ENCODE results near the gene AHCYL1.
A peak's percentile ranks its signal among the peaks of the same experiment; 100 is the strongest.

The AHCYL1 gene

DNA sequence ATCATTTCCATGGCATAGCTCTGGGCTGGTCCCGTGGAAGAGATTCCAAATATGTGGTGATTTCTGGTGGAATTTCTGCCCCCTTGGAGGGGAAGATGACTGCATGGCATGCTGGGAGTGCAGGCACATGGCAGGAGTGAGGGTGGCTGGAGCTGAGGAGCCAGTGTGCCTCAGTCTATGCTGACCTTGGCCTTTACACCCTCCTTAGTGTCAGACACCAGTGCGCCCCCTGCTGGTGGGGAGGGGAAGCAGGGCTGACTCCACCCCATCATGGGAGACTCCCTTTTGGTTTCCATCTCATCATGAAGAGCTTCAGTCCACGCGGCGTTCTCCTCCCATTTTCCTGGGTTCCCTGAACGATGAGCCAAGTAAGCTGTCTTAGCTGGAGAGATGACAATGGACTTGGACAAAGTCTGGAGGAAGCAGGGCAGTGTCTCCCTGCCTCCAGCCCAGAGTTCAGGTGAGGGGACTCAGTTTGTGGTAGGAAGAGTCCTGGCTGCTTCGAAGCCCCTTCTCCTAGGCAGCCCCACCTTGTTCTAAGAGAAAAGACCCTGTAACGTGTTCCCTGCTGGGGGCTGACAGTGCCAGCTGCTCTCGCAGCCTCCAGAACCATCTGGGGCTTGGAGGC lies 75.6 kb downstream of the AHCYL1 start:
- no peak overlapping the region for H3K18ac ChIP-seq (ENCODE audit: low read length)
- H2BK15ac ChIP-seq (replicated peaks; ENCODE audit: low read depth), result no peak overlapping the region
- no peak overlapping the region for H4K5ac ChIP-seq (ENCODE audit: low read length)
- peaks cover 14% of the 10 kb centered on the region for H3K36me3 ChIP-seq (ENCODE audit: control insufficient read depth, insufficient read depth, low read length)
- WGBS (ENCODE audit: extremely low coverage, insufficient coverage, low lambda C conversion rate), result no CpG with 5 or more reads among the region's 9 CpGs
- H3K27me3 ChIP-seq (ENCODE audit: insufficient read depth, low read length, poor library complexity), result no peaks in the 10 kb centered on the region
- DNase-seq, result peak; percentile 77
- no peak overlapping the region for H3K56ac ChIP-seq (ENCODE audit: low read length)
- H3K4me1 ChIP-seq (ENCODE audit: control insufficient read depth, low read depth, low read length), result no peaks in the 10 kb centered on the region
- no peaks in the 10 kb centered on the region for H3K79me2 ChIP-seq (ENCODE audit: control insufficient read depth, insufficient read depth, low read length)
- no peaks in the 10 kb centered on the region for H3K79me1 ChIP-seq (ENCODE audit: low read length)
- no peak overlapping the region for H3K4me3 ChIP-seq (ENCODE audit: low read length)
- H2AK5ac ChIP-seq (ENCODE audit: low read length), result no peak overlapping the region
- H2BK120ac ChIP-seq (ENCODE audit: low read depth, low read length), result no peak overlapping the region
- no peak overlapping the region for H3K27ac ChIP-seq (ENCODE audit: low read depth, low read length)
- no peak overlapping the region for H2BK5ac ChIP-seq (ENCODE audit: low read length)
- no peak overlapping the region for H3K4ac ChIP-seq (ENCODE audit: low read depth, low read length)
- no peak overlapping the region for H4K8ac ChIP-seq (ENCODE audit: low read depth, low read length)
- no peak overlapping the region for H3K4me2 ChIP-seq (ENCODE audit: low read length)
- H3K9ac ChIP-seq (ENCODE audit: low read length), result no peak overlapping the region
- no peak overlapping the region for H3K23ac ChIP-seq (ENCODE audit: low read length)

GRCh38 chr1:110060662-110061060 lies 76.1 kb downstream of the AHCYL1 start:
- no peak overlapping the region for H3K4me3 ChIP-seq (ENCODE audit: low read length)
- DNase-seq, result no peak
- H2BK15ac ChIP-seq (replicated peaks; ENCODE audit: low read depth), result no peak overlapping the region
- WGBS (ENCODE audit: extremely low coverage, insufficient coverage, low lambda C conversion rate), result no CpG with 5 or more reads among the region's 7 CpGs
- H2AK5ac ChIP-seq (ENCODE audit: low read length), result no peak overlapping the region
- no peaks in the 10 kb centered on the region for H3K79me2 ChIP-seq (ENCODE audit: control insufficient read depth, insufficient read depth, low read length)
- H4K5ac ChIP-seq (ENCODE audit: low read length), result no peak overlapping the region
- no peak overlapping the region for H4K8ac ChIP-seq (ENCODE audit: low read depth, low read length)
- peaks cover 11% of the 10 kb centered on the region for H3K36me3 ChIP-seq (ENCODE audit: control insufficient read depth, insufficient read depth, low read length)
- no peak overlapping the region for H3K4me2 ChIP-seq (ENCODE audit: low read length)
- no peak overlapping the region for H3K4ac ChIP-seq (ENCODE audit: low read depth, low read length)
- H2BK120ac ChIP-seq (ENCODE audit: low read depth, low read length), result no peak overlapping the region
- H3K18ac ChIP-seq (ENCODE audit: low read length), result no peak overlapping the region
- H3K9ac ChIP-seq (ENCODE audit: low read length), result no peak overlapping the region
- H3K56ac ChIP-seq (ENCODE audit: low read length), result no peak overlapping the region
- H3K27ac ChIP-seq (ENCODE audit: low read depth, low read length), result no peak overlapping the region
- no peaks in the 10 kb centered on the region for H3K4me1 ChIP-seq (ENCODE audit: control insufficient read depth, low read depth, low read length)
- H3K79me1 ChIP-seq (ENCODE audit: low read length), result no peaks in the 10 kb centered on the region
- H2BK5ac ChIP-seq (ENCODE audit: low read length), result no peak overlapping the region
- no peaks in the 10 kb centered on the region for H3K27me3 ChIP-seq (ENCODE audit: insufficient read depth, low read length, poor library complexity)
- H3K23ac ChIP-seq (ENCODE audit: low read length), result no peak overlapping the region

DNA sequence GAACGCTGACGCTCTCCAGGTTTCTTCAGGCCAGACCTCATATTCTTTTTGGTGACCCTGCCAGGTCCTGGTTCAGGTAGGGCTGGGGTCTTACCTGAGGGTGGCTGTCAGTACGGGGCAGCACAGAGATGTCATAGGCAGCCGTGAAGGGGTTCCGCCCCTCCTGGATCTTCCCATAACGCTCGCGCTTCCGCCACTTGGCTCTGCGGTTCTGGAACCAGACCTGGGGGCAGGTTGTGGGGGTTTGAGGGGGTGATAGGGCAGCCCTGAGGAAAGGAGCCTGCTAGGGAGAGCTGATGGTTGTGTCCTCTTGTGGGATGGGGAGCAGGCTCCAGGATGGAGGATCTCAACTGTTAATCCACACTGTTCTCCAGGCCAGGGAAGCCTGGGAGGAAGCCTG lies 76.8 kb downstream of the AHCYL1 start:
- H2BK15ac ChIP-seq (replicated peaks; ENCODE audit: low read depth), result no peak overlapping the region
- no CpG with 5 or more reads among the region's 10 CpGs for WGBS (ENCODE audit: extremely low coverage, insufficient coverage, low lambda C conversion rate)

DNA sequence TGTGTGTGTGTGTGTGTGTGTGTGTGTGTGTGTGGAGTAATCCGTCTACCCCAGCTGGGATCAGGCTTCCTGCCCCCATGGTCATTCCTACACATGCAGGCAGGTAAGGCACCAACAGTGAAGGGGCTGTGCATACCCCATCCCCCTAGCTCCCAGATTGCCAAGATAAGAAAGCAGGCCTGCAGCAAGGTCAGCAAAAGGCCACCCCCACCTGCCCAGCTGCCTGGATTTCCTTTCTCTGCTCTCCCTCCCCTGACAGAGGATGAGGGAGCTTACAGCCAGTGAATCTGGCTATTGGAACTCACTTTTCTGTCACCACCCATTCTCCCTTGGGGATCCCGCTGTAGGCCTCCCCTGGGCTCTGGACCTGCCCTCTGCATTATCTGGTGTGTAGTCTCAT lies 78.0 kb downstream of the AHCYL1 start:
- DNase-seq, result peak; percentile 21
- Histone ChIP-seq H3K4me1 (ENCODE audit: control insufficient read depth, low read depth, low read length) (no peaks in the 10 kb centered on the region), H3K56ac (ENCODE audit: low read length) (no peak overlapping the region)

More for the DNA sequence above, 76.8 kb downstream of the AHCYL1 start:
- Histone ChIP-seq H3K4me2 (ENCODE audit: low read length) (no peak overlapping the region), H4K8ac (ENCODE audit: low read depth, low read length) (no peak overlapping the region), H3K27ac (ENCODE audit: low read depth, low read length) (no peak overlapping the region), H3K4me1 (ENCODE audit: control insufficient read depth, low read depth, low read length) (no peaks in the 10 kb centered on the region), H3K79me2 (ENCODE audit: control insufficient read depth, insufficient read depth, low read length) (no peaks in the 10 kb centered on the region), H3K56ac (ENCODE audit: low read length) (no peak overlapping the region), H2BK120ac (ENCODE audit: low read depth, low read length) (no peak overlapping the region), H3K4me3 (ENCODE audit: low read length) (no peak overlapping the region), H3K23ac (ENCODE audit: low read length) (no peak overlapping the region), H3K18ac (ENCODE audit: low read length) (no peak overlapping the region), H3K4ac (ENCODE audit: low read depth, low read length) (no peak overlapping the region), H3K9ac (ENCODE audit: low read length) (no peak overlapping the region), H3K27me3 (ENCODE audit: insufficient read depth, low read length, poor library complexity) (no peaks in the 10 kb centered on the region), H3K36me3 (ENCODE audit: control insufficient read depth, insufficient read depth, low read length) (peaks cover 10% of the 10 kb centered on the region), H2AK5ac (ENCODE audit: low read length) (no peak overlapping the region), H3K79me1 (ENCODE audit: low read length) (no peaks in the 10 kb centered on the region), H2BK5ac (ENCODE audit: low read length) (no peak overlapping the region), H4K5ac (ENCODE audit: low read length) (no peak overlapping the region)
- no peak for DNase-seq

GRCh38 chr1:110063781-110064180 lies 79.2 kb downstream of the AHCYL1 start:
- no peaks in the 10 kb centered on the region for H3K4me1 ChIP-seq (ENCODE audit: control insufficient read depth, low read depth, low read length)
- H3K27me3 ChIP-seq (ENCODE audit: insufficient read depth, low read length, poor library complexity), result peaks cover 23% of the 10 kb centered on the region
- no peak overlapping the region for H3K23ac ChIP-seq (ENCODE audit: low read length)
- DNase-seq, result no peak
- H3K56ac ChIP-seq (ENCODE audit: low read length), result no peak overlapping the region
- H3K4me3 ChIP-seq (ENCODE audit: low read length), result no peak overlapping the region
- H3K4me2 ChIP-seq (ENCODE audit: low read length), result no peak overlapping the region
- peaks cover 3% of the 10 kb centered on the region for H3K36me3 ChIP-seq (ENCODE audit: control insufficient read depth, insufficient read depth, low read length)
- H3K4ac ChIP-seq (ENCODE audit: low read depth, low read length), result no peak overlapping the region
- H2BK15ac ChIP-seq (replicated peaks; ENCODE audit: low read depth), result no peak overlapping the region
- no peaks in the 10 kb centered on the region for H3K79me1 ChIP-seq (ENCODE audit: low read length)
- WGBS (ENCODE audit: extremely low coverage, insufficient coverage, low lambda C conversion rate), result no CpG with 5 or more reads among the region's 4 CpGs
- H4K5ac ChIP-seq (ENCODE audit: low read length), result no peak overlapping the region
- no peak overlapping the region for H3K27ac ChIP-seq (ENCODE audit: low read depth, low read length)
- H2BK5ac ChIP-seq (ENCODE audit: low read length), result no peak overlapping the region
- H4K8ac ChIP-seq (ENCODE audit: low read depth, low read length), result no peak overlapping the region
- no peak overlapping the region for H2BK120ac ChIP-seq (ENCODE audit: low read depth, low read length)
- H2AK5ac ChIP-seq (ENCODE audit: low read length), result no peak overlapping the region
- no peaks in the 10 kb centered on the region for H3K79me2 ChIP-seq (ENCODE audit: control insufficient read depth, insufficient read depth, low read length)
- H3K9ac ChIP-seq (ENCODE audit: low read length), result no peak overlapping the region
- H3K18ac ChIP-seq (ENCODE audit: low read length), result no peak overlapping the region

More for the DNA sequence above, 78.0 kb downstream of the AHCYL1 start:
- no peak overlapping the region for H3K23ac ChIP-seq (ENCODE audit: low read length)
- no CpG with 5 or more reads among the region's 2 CpGs for WGBS (ENCODE audit: extremely low coverage, insufficient coverage, low lambda C conversion rate)
- H2BK15ac ChIP-seq (replicated peaks; ENCODE audit: low read depth), result no peak overlapping the region
- H3K4me2 ChIP-seq (ENCODE audit: low read length), result no peak overlapping the region
- no peak overlapping the region for H2BK120ac ChIP-seq (ENCODE audit: low read depth, low read length)
- peaks cover 11% of the 10 kb centered on the region for H3K27me3 ChIP-seq (ENCODE audit: insufficient read depth, low read length, poor library complexity)
- no peak overlapping the region for H3K9ac ChIP-seq (ENCODE audit: low read length)
- H2AK5ac ChIP-seq (ENCODE audit: low read length), result no peak overlapping the region
- H3K4me3 ChIP-seq (ENCODE audit: low read length), result no peak overlapping the region
- no peaks in the 10 kb centered on the region for H3K79me2 ChIP-seq (ENCODE audit: control insufficient read depth, insufficient read depth, low read length)
- H3K36me3 ChIP-seq (ENCODE audit: control insufficient read depth, insufficient read depth, low read length), result peaks cover 3% of the 10 kb centered on the region
- no peak overlapping the region for H3K4ac ChIP-seq (ENCODE audit: low read depth, low read length)
- no peak overlapping the region for H4K8ac ChIP-seq (ENCODE audit: low read depth, low read length)
- H4K5ac ChIP-seq (ENCODE audit: low read length), result no peak overlapping the region
- H2BK5ac ChIP-seq (ENCODE audit: low read length), result no peak overlapping the region
- no peak overlapping the region for H3K27ac ChIP-seq (ENCODE audit: low read depth, low read length)
- H3K79me1 ChIP-seq (ENCODE audit: low read length), result no peaks in the 10 kb centered on the region
- H3K18ac ChIP-seq (ENCODE audit: low read length), result no peak overlapping the region
